PC-3 (cell line): ENCODE measurements around the gene ANP32A.
"Not testable (repeated sequence)": the region's sequence is repeated elsewhere in the genome, so short reads cannot be mapped to it uniquely, and the experiment has no call there.

ENCODE experiments used
- EZH2 ChIP-seq: fragments of 300-600 bp; sonication (generic); IDR thresholded peaks from one replicate; pipeline ENCODE4 v1.6.1; 2017; ENCODE audit warnings: antibody characterized with exemption, mild to moderate bottlenecking, low read length; ENCODE audit not compliant: unreplicated experiment
- TF ChIP-seq, protein P1 (sequence below): fragments of 300-600 bp; sonication (generic); conservative IDR thresholded peaks from 2 replicates; pipeline ENCODE4 v1.5.1; 2017; ENCODE audit warnings: antibody characterized with exemption, low read depth, mild to moderate bottlenecking, low read length

DNA sequence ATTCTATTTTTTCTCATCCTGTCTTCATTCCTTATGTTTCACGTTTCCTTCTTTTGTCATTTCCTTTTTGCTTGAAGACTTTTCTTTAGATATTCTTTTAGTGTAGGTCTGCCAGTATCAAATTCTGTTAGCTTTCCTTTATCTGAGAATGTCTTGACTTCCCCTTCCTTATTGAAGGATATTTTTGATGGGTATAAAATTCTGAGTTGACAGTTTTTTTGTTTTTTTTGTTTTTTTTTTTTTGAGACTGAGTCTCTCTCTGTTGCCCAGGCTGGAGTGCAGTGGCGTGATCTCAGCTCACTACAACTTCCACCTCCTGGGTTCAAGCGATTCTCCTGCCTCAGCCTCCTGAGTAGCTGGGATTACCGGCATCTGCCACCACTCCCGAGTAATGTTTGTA lies 36.7 kb upstream of the ANP32A start:
- TF ChIP-seq, protein P1, sequence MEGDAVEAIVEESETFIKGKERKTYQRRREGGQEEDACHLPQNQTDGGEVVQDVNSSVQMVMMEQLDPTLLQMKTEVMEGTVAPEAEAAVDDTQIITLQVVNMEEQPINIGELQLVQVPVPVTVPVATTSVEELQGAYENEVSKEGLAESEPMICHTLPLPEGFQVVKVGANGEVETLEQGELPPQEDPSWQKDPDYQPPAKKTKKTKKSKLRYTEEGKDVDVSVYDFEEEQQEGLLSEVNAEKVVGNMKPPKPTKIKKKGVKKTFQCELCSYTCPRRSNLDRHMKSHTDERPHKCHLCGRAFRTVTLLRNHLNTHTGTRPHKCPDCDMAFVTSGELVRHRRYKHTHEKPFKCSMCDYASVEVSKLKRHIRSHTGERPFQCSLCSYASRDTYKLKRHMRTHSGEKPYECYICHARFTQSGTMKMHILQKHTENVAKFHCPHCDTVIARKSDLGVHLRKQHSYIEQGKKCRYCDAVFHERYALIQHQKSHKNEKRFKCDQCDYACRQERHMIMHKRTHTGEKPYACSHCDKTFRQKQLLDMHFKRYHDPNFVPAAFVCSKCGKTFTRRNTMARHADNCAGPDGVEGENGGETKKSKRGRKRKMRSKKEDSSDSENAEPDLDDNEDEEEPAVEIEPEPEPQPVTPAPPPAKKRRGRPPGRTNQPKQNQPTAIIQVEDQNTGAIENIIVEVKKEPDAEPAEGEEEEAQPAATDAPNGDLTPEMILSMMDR = not testable (repeated sequence)
- TF ChIP-seq EZH2 = not testable (repeated sequence)
